ENCODE results near the gene APOBR.
A peak's percentile ranks its signal among the peaks of the same experiment; 100 is the strongest.
"Not testable (repeated sequence)": the region's sequence is repeated elsewhere in the genome, so short reads cannot be mapped to it uniquely, and the experiment has no call there.

Gene APOBR

GRCh38 chr16:28499854-28500253, 5.4 kb downstream of the APOBR start:
- no peak for DNase-seq (ENCODE audit: low spot score)

GRCh38 chr16:28500476-28501180, 6.2 kb downstream of the APOBR start:
- DNase-seq (ENCODE audit: low spot score): not testable (repeated sequence)

GRCh38 chr16:28501258-28502232, 7.1 kb downstream of the APOBR start:
- DNase-seq (ENCODE audit: low spot score): no peak

GRCh38 chr16:28502290-28502689, 7.8 kb downstream of the APOBR start:
- no peak for DNase-seq (ENCODE audit: low spot score)

GRCh38 chr16:28503470-28504259, 9.2 kb downstream of the APOBR start:
- no peak for DNase-seq (ENCODE audit: low spot score)

- no peak for DNase-seq (ENCODE audit: low spot score)
Observed at GRCh38 chr16:28504707-28505404, 10.4 kb downstream of the APOBR start.

- DNase-seq (ENCODE audit: low spot score): no peak
Observed at GRCh38 chr16:28505489-28506137, 11.2 kb downstream of the APOBR start.

- no peak for DNase-seq (ENCODE audit: low spot score)
Observed at GRCh38 chr16:28511031-28511430, 16.6 kb downstream of the APOBR start.

- no peak for DNase-seq (ENCODE audit: low spot score)
Observed at GRCh38 chr16:28511801-28512789, 17.7 kb downstream of the APOBR start.

- no peak for DNase-seq (ENCODE audit: low spot score)
Observed at GRCh38 chr16:28513484-28514181, 19.2 kb downstream of the APOBR start.

GRCh38 chr16:28514246-28514645, 19.8 kb downstream of the APOBR start:
- no peak for DNase-seq (ENCODE audit: low spot score)

GRCh38 chr16:28520672-28521071, 26.2 kb downstream of the APOBR start:
- no peak for DNase-seq (ENCODE audit: low spot score)

- no peak for DNase-seq (ENCODE audit: low spot score)
Observed at GRCh38 chr16:28521436-28521835, 27.0 kb downstream of the APOBR start.

- DNase-seq (ENCODE audit: low spot score): no peak
Observed at GRCh38 chr16:28522792-28523191, 28.3 kb downstream of the APOBR start.

GRCh38 chr16:28524681-28525171, 30.3 kb downstream of the APOBR start:
- no peak for DNase-seq (ENCODE audit: low spot score)

GRCh38 chr16:28526201-28527099, 32.0 kb downstream of the APOBR start:
- no peak for DNase-seq (ENCODE audit: low spot score)

- peak; percentile 46 for DNase-seq (ENCODE audit: low spot score)
Observed at GRCh38 chr16:28527100-28527785, 32.8 kb downstream of the APOBR start.

All from kidney capillary endothelial cell (primary cell).